Lower lobe of right lung (tissue), 2 donors: ENCODE measurements around the gene CEP72. TPM values are rescaled to one million over a fixed set of nuclear protein-coding genes. Genes with fewer than 3 reads are reported as not detected.

Source experiments
- ATAC-seq, 2 donors: fragments of 200-7000 bp; cut with Tn5 transposase; one replicate each; pipeline ENCODE4 v1.9.1; 2020 to 2022; ENCODE audit warnings: mild to moderate bottlenecking in 2 of 2, moderate library complexity in 2 of 2
- DNase-seq: peaks from one replicate; pipeline ENCODE4 v3.0.0-alpha.2; 2020
- H3K27ac ChIP-seq: fragments of 200-600 bp; one replicate; pipeline ENCODE4 v1.8.0; 2022
- H3K27me3 ChIP-seq: fragments of 200-600 bp; one replicate; pipeline ENCODE4 v1.8.0; 2022; ENCODE audit warnings: low read depth
- H3K36me3 ChIP-seq: fragments of 200-600 bp; one replicate; pipeline ENCODE4 v1.8.0; 2022; ENCODE audit warnings: mild to moderate bottlenecking
- H3K4me1 ChIP-seq: fragments of 200-600 bp; one replicate; pipeline ENCODE4 v1.8.0; 2022
- H3K4me3 ChIP-seq: fragments of 200-600 bp; one replicate; pipeline ENCODE4 v1.8.0; 2022; ENCODE audit warnings: mild to moderate bottlenecking
- H3K9me3 ChIP-seq: fragments of 200-600 bp; one replicate; pipeline ENCODE4 v1.8.0; 2022
- CTCF ChIP-seq: fragments of 200-600 bp; IDR thresholded peaks from one replicate; pipeline ENCODE4 v1.8.0; 2022; ENCODE audit warnings: antibody characterized with exemption, mild to moderate bottlenecking
- intact Hi-C: fragments of 100-400 bp; cut with DNase I; formaldehyde crosslinking; loops from one replicate; pipeline ENCODE4 v1.11.0; 2022
- total RNA-seq: library from RNA; stranded (reverse); fragmentation: NEBNext Ultra II Directional; extraction: Animal tissue kit (Norgen Biotek cat#: 25700); gene quantifications from one replicate; pipeline ENCODE4 v1.2.1, GENCODE V29; 2021
- donor health status: DM: no; HTN: yes; CAD: no; lungs with severe emphysema.

The CEP72 gene
- total RNA-seq, 1 donor from 2014 or later = 10.6 TPM

GRCh38 chr5:647727-648126 lies 35.6 kb downstream of the CEP72 start:
- no peaks in the 10 kb centered on the region for H3K4me1 ChIP-seq
- TF ChIP-seq CTCF = no peak
- intact Hi-C loops = no loop called here
- H3K27ac ChIP-seq = no peak overlapping the region
- no peak overlapping the region for H3K4me3 ChIP-seq
- H3K27me3 ChIP-seq = no peaks in the 10 kb centered on the region
- DNase-seq = no peak
- no peaks in the 10 kb centered on the region for H3K9me3 ChIP-seq
- peaks cover 23% of the 10 kb centered on the region for H3K36me3 ChIP-seq
- ATAC-seq = no peak

- Histone ChIP-seq H3K27ac (no peak overlapping the region), H3K9me3 (no peaks in the 10 kb centered on the region), H3K27me3 (no peaks in the 10 kb centered on the region), H3K4me1 (no peaks in the 10 kb centered on the region), H3K36me3 (peaks cover 24% of the 10 kb centered on the region), H3K4me3 (no peak overlapping the region)
- no peak for TF ChIP-seq CTCF
- ATAC-seq = peak in 1 of 2 donors; percentile 6
- no peak for DNase-seq
- intact Hi-C loops = no loop called here
Observed at GRCh38 chr5:651296-652022, 39.3 kb downstream of the CEP72 start.

- no peaks in the 10 kb centered on the region for H3K9me3 ChIP-seq
- H3K4me1 ChIP-seq = no peaks in the 10 kb centered on the region
- intact Hi-C loops = no loop called here
- peaks cover 24% of the 10 kb centered on the region for H3K36me3 ChIP-seq
- TF ChIP-seq CTCF = no peak
- H3K4me3 ChIP-seq = no peak overlapping the region
- DNase-seq (peak; percentile 36), ATAC-seq (peak; percentile 25 to 54)
- no peaks in the 10 kb centered on the region for H3K27me3 ChIP-seq
- no peak overlapping the region for H3K27ac ChIP-seq
Observed at GRCh38 chr5:652023-652515, 39.9 kb downstream of the CEP72 start.

- Histone ChIP-seq H3K27me3 (no peaks in the 10 kb centered on the region), H3K27ac (no peak overlapping the region), H3K4me3 (no peak overlapping the region), H3K9me3 (no peaks in the 10 kb centered on the region), H3K4me1 (no peaks in the 10 kb centered on the region), H3K36me3 (peaks cover 18% of the 10 kb centered on the region)
- intact Hi-C loops = no loop called here
- ATAC-seq (peak; percentile 20 to 45), DNase-seq (peak; percentile 20)
- no peak for TF ChIP-seq CTCF
Observed at GRCh38 chr5:652773-653350, 40.7 kb downstream of the CEP72 start.

GRCh38 chr5:654071-654778 lies 42.1 kb downstream of the CEP72 start:
- Histone ChIP-seq H3K4me1 (no peaks in the 10 kb centered on the region), H3K27ac (no peak overlapping the region), H3K4me3 (no peak overlapping the region), H3K9me3 (no peaks in the 10 kb centered on the region), H3K36me3 (peaks cover 19% of the 10 kb centered on the region), H3K27me3 (no peaks in the 10 kb centered on the region)
- no peak for DNase-seq
- intact Hi-C loops = no loop called here
- peak; percentile 20 to 39 for ATAC-seq
- TF ChIP-seq CTCF = no peak
